ENCODE results near the gene C5AR1. TPM values are rescaled to one million over a fixed set of nuclear protein-coding genes. Genes with fewer than 3 reads are reported as not detected.
"Not testable (repeated sequence)": the region's sequence is repeated elsewhere in the genome, so short reads cannot be mapped to it uniquely, and the experiment has no call there.

The C5AR1 gene
- total RNA-seq, 2 experiments from 2014 or later = 0.48 TPM; not detected in 1

GRCh38 chr19:47357788-47358680 is 48.4 kb downstream of the C5AR1 start:
- Mint-ChIP-seq H3K36me3 (peaks cover 67% of the 10 kb centered on the region), H3K9me3 (no peaks in the 10 kb centered on the region)

DNA sequence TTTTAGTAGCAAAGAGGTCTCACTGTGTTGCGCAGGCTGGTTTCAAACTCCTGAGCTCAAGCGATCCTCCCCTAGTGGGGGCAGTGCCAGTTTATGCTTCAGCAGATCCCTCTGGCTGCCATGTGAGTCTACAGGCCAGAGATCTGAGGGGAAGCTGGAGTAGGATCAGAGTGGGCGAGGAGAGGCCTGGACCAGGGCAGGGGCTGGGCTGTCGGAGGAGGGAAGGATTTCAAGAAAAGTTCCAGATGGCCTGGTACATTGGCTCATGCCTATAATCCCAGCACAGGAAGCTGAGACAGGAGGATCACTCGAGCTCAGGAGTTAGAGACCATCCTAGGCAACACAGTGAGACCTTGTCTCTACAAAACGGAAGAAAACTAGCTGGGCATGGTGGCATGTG is 49.3 kb downstream of the C5AR1 start:
- intact Hi-C loops (cut with micrococcal nuclease) = no loop called here
- no peak overlapping the region for H3K27ac Mint-ChIP-seq
- H3K36me3 Mint-ChIP-seq = peaks cover 64% of the 10 kb centered on the region
- ChIA-PET POLR2A (no interaction called here), CTCF (interaction anchor here (1.0 to 2.3 kb wide), 3 partner anchors 10 to 32 kb away, joined by 3 to 12 read pairs (median 5); partner anchors contain the start of gene DHX34)
- H3K4me1 Mint-ChIP-seq (ENCODE audit: low read depth) = peaks cover 4% of the 10 kb centered on the region
- no peak for DNase-seq
- H3K4me3 Mint-ChIP-seq = no peak overlapping the region
- H3K27me3 Mint-ChIP-seq = no peaks in the 10 kb centered on the region
- no peaks in the 10 kb centered on the region for H3K9me3 Mint-ChIP-seq

More at GRCh38 chr19:47357788-47358680, 48.4 kb downstream of the C5AR1 start:
- no peak for DNase-seq
- no peaks in the 10 kb centered on the region for H3K27me3 Mint-ChIP-seq
- H3K27ac Mint-ChIP-seq = no peak overlapping the region
- intact Hi-C loops (cut with micrococcal nuclease) = no loop called here
- ChIA-PET CTCF (interaction anchor here (1.2 to 2.3 kb wide), 2 partner anchors 9 to 53 kb away, joined by 3 to 12 read pairs; partner anchors contain the start of gene DHX34), POLR2A (interaction anchor here (0.6 kb wide), 1 partner anchor 27 kb away, joined by 4 read pairs; no protein-coding TSS in a partner anchor)
- H3K4me3 Mint-ChIP-seq = no peak overlapping the region
- peaks cover 8% of the 10 kb centered on the region for H3K4me1 Mint-ChIP-seq (ENCODE audit: low read depth)

DNA sequence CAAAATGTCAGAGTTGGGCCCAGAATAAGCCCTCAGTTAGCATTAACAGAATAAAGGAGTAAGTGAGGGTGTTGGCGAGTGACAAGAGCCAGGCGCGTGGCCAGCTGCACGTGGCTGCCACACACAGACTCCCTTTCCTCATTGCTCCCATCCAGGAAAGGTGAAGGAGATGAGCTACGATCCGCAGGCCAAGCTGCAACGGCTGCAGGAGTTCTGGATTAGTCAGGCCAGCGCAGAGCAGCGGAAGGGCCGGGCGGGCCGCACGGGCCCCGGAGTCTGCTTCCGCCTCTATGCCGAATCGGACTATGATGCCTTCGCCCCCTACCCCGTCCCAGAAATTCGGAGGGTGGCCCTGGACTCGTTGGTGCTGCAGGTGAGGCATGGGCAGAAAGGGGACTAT is 52.7 kb downstream of the C5AR1 start:
- H3K27ac Mint-ChIP-seq = no peak overlapping the region
- H3K4me1 Mint-ChIP-seq (ENCODE audit: low read depth) = no peaks in the 10 kb centered on the region
- no peaks in the 10 kb centered on the region for H3K9me3 Mint-ChIP-seq
- no peak overlapping the region for H3K4me3 Mint-ChIP-seq
- ChIA-PET CTCF (no interaction called here), POLR2A (interaction anchor here (1.3 kb wide), 1 partner anchor 13 kb away, joined by 3 read pairs; the partner anchor contains the start of gene DHX34)
- H3K36me3 Mint-ChIP-seq = peaks cover 52% of the 10 kb centered on the region
- no peaks in the 10 kb centered on the region for H3K27me3 Mint-ChIP-seq
- no peak for DNase-seq
- intact Hi-C loops (cut with micrococcal nuclease) = no loop called here

DNA sequence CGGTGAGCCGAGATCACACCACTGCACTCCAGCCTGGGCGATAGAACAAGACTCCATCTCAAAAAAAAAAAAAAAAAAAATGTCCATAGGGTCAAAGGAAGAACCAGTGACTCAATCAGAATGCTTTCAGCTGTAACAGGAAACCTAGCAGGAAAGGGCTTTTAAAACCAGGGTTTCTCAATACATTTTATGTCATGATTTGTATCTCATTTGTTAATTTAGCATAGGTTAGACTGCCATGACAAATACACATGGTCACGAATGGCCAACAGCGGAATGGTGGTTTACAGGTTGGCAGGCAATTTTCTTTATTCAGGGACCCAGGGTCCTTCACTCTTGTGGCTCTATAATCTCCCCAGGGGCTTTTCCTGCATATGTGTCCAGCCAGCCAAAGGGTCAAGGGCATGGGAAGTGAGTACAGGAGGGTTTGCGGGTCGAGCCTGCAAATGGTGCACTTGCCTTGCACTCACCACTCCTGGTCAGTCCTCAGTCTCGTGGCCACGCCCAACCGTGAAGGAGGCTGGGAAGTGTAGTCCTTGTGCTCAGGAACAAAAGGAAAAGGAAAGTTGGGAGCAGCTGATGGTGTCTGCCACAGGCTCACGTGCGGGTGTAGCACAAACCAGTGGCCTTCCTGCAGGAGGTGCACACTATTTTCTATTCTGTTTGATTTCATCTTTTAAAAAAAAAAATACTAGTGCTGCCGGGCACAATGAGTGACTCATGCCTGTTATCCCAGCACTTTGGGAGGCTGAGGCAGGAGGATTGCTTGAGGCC is 54.3 kb downstream of the C5AR1 start:
- CTCF ChIA-PET = no interaction called here
- Mint-ChIP-seq H3K27ac (no peak overlapping the region), H3K9me3 (no peaks in the 10 kb centered on the region), H3K36me3 (peaks cover 40% of the 10 kb centered on the region), H3K4me3 (no peak overlapping the region), H3K27me3 (no peaks in the 10 kb centered on the region), H3K4me1 (ENCODE audit: low read depth) (no peaks in the 10 kb centered on the region)
- intact Hi-C loops (cut with micrococcal nuclease) = no loop called here
- no peak for DNase-seq
- POLR2A ChIA-PET = no interaction called here

DNA sequence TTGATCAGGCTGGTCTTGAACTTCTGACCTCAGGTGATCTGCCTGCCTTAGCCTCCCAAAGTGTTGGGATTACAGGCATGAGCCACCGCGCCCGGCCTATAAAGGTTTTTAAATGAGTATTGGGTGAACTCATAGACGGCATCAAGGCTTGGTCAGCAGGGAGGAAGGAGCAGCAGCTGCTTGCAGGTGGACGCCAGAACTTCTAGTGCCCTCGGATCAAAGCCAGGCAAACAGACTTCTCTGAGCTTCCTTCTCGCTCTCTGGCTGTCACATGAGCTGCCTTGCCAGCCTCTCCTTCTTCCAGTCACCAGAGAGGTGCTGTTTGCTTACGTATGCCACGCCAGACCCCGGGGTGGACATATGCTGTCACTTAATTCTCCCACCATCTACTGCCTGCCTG is 55.8 kb downstream of the C5AR1 start:
- H3K4me3 Mint-ChIP-seq; H3K27me3 Mint-ChIP-seq; DNase-seq; POLR2A ChIA-PET; H3K9me3 Mint-ChIP-seq; intact Hi-C loops (cut with micrococcal nuclease); H3K27ac Mint-ChIP-seq; H3K4me1 Mint-ChIP-seq (ENCODE audit: low read depth): not testable (repeated sequence)
- CTCF ChIA-PET = interaction anchor here (1.5 kb wide), 1 partner anchor 16 kb away, joined by 6 read pairs; the partner anchor contains the start of gene DHX34
- H3K36me3 Mint-ChIP-seq = peaks cover 37% of the 10 kb centered on the region

GRCh38 chr19:47370045-47370611 is 60.5 kb downstream of the C5AR1 start:
- Mint-ChIP-seq H3K27me3 (no peaks in the 10 kb centered on the region), H3K4me1 (ENCODE audit: low read depth) (no peaks in the 10 kb centered on the region), H3K27ac (no peak overlapping the region), H3K36me3 (peaks cover 20% of the 10 kb centered on the region), H3K9me3 (no peaks in the 10 kb centered on the region), H3K4me3 (no peak overlapping the region)
- DNase-seq = no peak
- ChIA-PET CTCF (no interaction called here), POLR2A (no interaction called here)
- intact Hi-C loops (cut with micrococcal nuclease) = no loop called here

DNA sequence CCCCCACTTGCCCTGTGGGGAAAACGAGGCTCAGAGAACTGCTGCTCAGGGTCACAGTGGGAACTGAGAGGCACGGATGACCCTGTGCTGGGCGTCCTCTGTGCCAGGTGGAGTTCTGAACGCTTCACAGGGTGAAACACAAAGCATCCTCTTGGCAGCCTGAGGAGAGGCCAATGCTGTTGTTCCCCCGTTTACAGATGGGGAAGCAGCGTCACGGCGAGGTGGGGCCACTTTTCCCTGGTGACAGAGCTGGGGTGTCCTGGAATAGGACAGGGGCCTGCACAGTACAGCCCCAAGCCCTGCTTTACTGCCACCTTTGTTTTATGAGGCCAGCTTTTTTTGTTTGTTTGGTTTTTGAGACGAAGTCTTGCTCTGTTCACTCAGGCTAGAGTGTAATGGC is 61.6 kb downstream of the C5AR1 start:
- intact Hi-C loops (cut with micrococcal nuclease) = no loop called here
- peaks cover 21% of the 10 kb centered on the region for H3K36me3 Mint-ChIP-seq
- no peaks in the 10 kb centered on the region for H3K4me1 Mint-ChIP-seq (ENCODE audit: low read depth)
- no peaks in the 10 kb centered on the region for H3K27me3 Mint-ChIP-seq
- POLR2A ChIA-PET = no interaction called here
- no peak for DNase-seq
- H3K4me3 Mint-ChIP-seq = no peak overlapping the region
- CTCF ChIA-PET = interaction anchor here (0.6 to 1.7 kb wide), 2 partner anchors 12 to 20 kb away, joined by 3 to 6 read pairs; no protein-coding TSS in a partner anchor
- H3K9me3 Mint-ChIP-seq = no peaks in the 10 kb centered on the region
- H3K27ac Mint-ChIP-seq = no peak overlapping the region

Other genes starting within 250 kb of the C5AR1 start
- gene ZC3H4, start 196.1 kb upstream of the C5AR1 start, total RNA-seq = 10 to 100 TPM; 77.1 to 78.6 TPM
- 100 to 1,000 TPM; 154 to 157 TPM for gene SAE1, start 179.0 kb upstream of the C5AR1 start, total RNA-seq
- 10 to 100 TPM; 13.8 to 14.6 TPM for gene BBC3, start 78.7 kb upstream of the C5AR1 start, total RNA-seq
- 10 to 100 TPM; 32.7 to 39.1 TPM for gene CCDC9, start 53.3 kb upstream of the C5AR1 start, total RNA-seq
- 10 to 100 TPM; 12.4 to 13.7 TPM for gene INAFM1, start 35.0 kb upstream of the C5AR1 start, total RNA-seq
- gene C5AR2, start 22.3 kb downstream of the C5AR1 start, total RNA-seq = under 1 TPM; 0.05 to 0.07 TPM
- gene DHX34, start 39.5 kb downstream of the C5AR1 start, total RNA-seq = 10 to 100 TPM; 12.7 to 15.7 TPM
- gene MEIS3, start 109.7 kb downstream of the C5AR1 start, total RNA-seq = under 1 TPM; 0.26 to 0.63 TPM
- under 1 TPM in 1 of 2 experiments, not detected in 1; 0.14 TPM for gene SLC8A2, start 162.0 kb downstream of the C5AR1 start, total RNA-seq
- 1 to 10 TPM; 7.0 to 9.2 TPM for gene KPTN, start 174.4 kb downstream of the C5AR1 start, total RNA-seq
- gene NAPA, start 205.2 kb downstream of the C5AR1 start, total RNA-seq = 10 to 100 TPM; 67.3 to 70.4 TPM

Measured in activated CD4-positive, alpha-beta memory T cell treated with anti-CD3 and anti-CD28 coated beads for 36 hours (primary cell).